Activated T-cell treated with anti-CD3 and anti-CD28 coated beads, Interleukin-2, amount 50 U/mL, for 72 hours (primary cell): ENCODE data around the gene TREH. TPM values are rescaled to one million over a fixed set of nuclear protein-coding genes. Genes with fewer than 3 reads are reported as not detected.

Experiments used
- ATAC-seq, 2 donors: fragments of 150-1000 bp; cut with Tn5 transposase; replicated peaks in 1 of 2; 2 replicates each; pipeline ENCODE4 v1.10.0; 2021; ENCODE audit warnings: moderate library complexity in 2 of 2, mild to moderate bottlenecking in 1 of 2
- DNase-seq, 2 donors: peaks; one replicate each; pipeline ENCODE4 v3.0.0; 2021 to 2022; ENCODE audit warnings: mixed read lengths in 1 of 2
- H3K27ac Mint-ChIP-seq: one replicate; pipeline ENCODE4 v1.8.0; 2022; ENCODE audit warnings: mild to moderate bottlenecking, moderate library complexity, mixed read lengths
- H3K27me3 Mint-ChIP-seq: one replicate; pipeline ENCODE4 v1.8.0; 2022; ENCODE audit warnings: low read depth, mixed read lengths
- H3K36me3 Mint-ChIP-seq, 2 donors: one replicate each; pipeline ENCODE4 v1.8.0; 2022; ENCODE audit warnings: mixed read lengths in 2 of 2, mild to moderate bottlenecking in 1 of 2; ENCODE audit not compliant: insufficient read depth in 2 of 2
- H3K4me1 Mint-ChIP-seq: one replicate; pipeline ENCODE4 v1.8.0; 2022; ENCODE audit warnings: low read depth, mixed read lengths
- H3K4me3 Mint-ChIP-seq, 2 donors: one replicate each; pipeline ENCODE4 v1.8.0; 2022; ENCODE audit warnings: mild to moderate bottlenecking in 2 of 2, mixed read lengths in 2 of 2, moderate library complexity in 2 of 2
- H3K9me3 Mint-ChIP-seq, 2 donors: one replicate each; pipeline ENCODE4 v1.8.0; 2022; ENCODE audit warnings: mixed read lengths in 2 of 2
- total RNA-seq, 2 donors: library from RNA; stranded (reverse); gene quantifications; one replicate each; pipeline ENCODE4 v1.2.3, GENCODE V29; 2022

Gene TREH
- total RNA-seq, 2 donors from 2014 or later, result not detected

DNA sequence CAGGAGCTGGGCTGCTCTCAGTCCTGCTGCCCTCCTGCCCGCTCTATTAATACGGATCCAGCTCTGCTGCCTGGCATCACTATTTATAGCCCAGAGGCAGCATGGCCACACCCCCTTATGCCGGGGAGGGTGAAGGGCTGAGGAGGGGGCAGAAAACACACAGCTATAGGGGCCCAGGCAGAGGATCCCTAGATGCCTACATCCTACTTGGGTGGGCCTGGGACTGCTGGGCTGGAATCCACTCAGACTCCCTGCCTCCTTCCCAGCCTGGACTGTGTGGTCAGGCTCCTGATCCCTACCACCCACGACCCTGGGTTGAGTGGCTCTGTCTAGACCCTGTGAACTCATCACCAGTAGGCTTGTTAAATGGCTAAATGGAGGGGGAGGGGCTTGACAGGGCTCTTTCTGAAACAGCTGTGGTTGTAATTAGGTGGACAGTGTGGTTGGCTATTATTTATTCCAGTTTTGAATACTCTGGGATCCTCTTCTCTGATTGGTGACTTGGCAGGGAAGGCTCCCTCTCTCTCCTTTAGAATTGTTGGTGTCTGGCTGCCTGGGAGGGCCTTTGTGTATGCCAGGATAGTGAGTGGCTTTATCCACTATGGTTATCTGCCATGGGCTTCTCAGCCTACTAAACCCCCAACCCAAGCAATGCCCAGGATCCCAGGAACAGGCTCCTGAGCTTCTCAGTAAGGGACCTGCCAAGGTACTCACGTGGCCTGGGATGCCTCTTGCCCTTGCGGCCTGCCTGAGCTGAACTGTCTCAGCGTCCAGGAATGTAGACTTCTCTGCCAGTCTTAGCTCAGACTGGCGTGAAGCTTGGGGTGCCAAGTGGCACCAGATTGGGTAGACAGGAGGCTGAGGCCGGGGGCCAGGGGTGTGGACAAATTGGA is 56.8 kb downstream of the TREH start:
- Mint-ChIP-seq H3K27ac (no peak overlapping the region), H3K4me1 (peaks cover 15% of the 10 kb centered on the region), H3K9me3 (no peaks in the 10 kb centered on the region), H3K27me3 (peaks cover 4% of the 10 kb centered on the region), H3K4me3 (no peak overlapping the region), H3K36me3 (no peaks in the 10 kb centered on the region)
- DNase-seq (no peak), ATAC-seq (no peak)

DNA sequence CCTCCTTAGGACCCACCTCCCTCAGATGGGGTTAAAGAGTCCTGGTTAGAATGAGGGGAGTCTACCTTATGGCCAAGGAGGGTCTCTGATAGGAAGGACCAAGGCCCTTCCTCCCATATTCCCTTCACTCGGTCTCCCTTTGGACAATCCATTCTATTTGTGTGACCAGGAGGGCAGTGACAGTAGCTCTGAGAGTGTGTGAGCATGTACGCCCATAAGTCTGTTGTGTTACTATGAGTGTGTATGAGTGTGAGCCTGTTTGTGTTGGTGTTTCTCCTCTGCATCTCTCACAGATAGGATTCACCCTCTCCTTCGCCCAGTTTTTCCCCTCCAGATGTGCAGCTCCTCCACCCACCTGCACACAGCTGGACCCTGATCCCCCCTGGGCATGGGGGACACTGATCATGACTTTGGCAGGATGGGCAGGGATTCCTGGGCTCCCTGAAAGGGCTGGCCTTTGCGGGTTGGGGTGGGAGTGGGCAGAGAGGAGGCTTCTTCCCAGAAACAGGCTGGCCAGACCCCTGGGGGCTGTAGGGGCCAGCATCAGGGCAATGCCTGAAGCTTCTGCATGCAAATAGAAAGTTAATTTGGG is 57.6 kb downstream of the TREH start:
- Mint-ChIP-seq H3K9me3 (no peaks in the 10 kb centered on the region), H3K4me1 (peaks cover 15% of the 10 kb centered on the region), H3K27ac (no peak overlapping the region), H3K4me3 (peak overlapping the region; percentile 13 to 62), H3K36me3 (no peaks in the 10 kb centered on the region), H3K27me3 (peaks cover 4% of the 10 kb centered on the region)
- ATAC-seq, result no peak
- DNase-seq, result no peak

DNA sequence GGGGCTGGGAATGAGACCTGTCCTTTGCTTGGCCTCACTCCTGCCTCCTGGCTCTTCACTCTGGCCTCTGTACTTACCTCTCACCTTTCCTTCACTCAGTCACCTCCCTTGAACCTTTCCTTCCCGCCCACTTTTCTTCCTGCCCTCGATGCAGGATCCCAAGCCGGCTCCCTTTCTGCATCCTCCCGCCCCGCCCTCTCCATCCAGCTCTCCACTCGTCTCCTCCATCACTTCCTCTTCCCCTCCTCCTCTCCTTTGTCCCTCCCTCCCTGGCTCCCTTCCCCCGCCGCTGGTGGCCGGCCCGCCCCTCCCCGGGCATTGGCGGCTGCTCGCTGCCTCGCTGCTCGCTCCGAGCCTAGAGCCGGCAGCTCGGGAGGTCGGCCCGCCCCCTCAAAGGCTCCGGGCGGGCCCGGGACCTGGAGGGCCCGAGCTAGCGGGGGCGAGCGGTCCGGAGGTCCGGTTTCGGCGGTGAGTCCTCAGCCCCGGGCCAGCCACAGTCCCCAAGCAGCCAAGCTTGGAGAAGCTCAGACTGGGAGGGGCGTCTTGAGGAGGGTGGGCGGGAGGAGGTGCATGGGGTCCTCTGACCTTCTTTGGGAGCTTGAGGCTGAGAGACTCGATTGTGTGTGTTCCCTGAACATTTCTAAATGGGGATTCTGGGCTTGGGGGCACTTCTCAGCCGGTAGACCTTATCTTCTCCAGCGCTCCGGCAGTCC is 58.2 kb downstream of the TREH start:
- H3K9me3 Mint-ChIP-seq, result no peaks in the 10 kb centered on the region
- H3K27me3 Mint-ChIP-seq, result peaks cover 4% of the 10 kb centered on the region
- DNase-seq (peak; percentile 38 to 41), ATAC-seq (peak; percentile 69 to 73)
- no peak overlapping the region for H3K27ac Mint-ChIP-seq
- peaks cover 15% of the 10 kb centered on the region for H3K4me1 Mint-ChIP-seq
- no peaks in the 10 kb centered on the region for H3K36me3 Mint-ChIP-seq
- H3K4me3 Mint-ChIP-seq, result peak overlapping the region; percentile 80

DNA sequence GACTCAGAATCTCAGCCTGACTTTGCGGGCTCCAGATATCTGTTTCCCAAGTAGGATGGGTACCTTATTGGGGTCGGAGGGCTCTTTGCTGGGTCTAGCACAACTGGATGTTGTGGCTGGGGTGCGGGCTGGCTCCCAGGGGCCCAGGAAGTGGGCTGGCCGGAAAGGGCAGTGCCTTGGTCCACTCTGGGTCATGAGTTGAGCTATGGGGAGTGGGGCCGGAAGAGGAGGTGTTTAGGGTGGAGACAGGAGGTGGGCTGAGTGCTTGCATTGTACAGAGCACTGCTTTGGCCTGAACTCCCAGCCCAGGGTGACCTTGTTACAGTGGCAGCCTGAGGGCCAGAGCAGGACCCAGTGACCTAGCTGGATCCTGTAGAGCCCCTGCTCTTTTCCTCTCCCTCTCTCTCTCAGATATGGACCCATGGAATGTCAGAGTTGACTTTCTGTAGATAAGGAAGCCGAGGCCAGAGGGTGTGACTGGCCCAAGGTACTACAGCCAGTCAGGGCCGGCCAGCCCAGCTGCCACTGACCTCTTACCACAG is 58.9 kb downstream of the TREH start:
- Mint-ChIP-seq H3K36me3 (no peaks in the 10 kb centered on the region), H3K27ac (no peak overlapping the region), H3K4me3 (peak overlapping the region; percentile 80), H3K9me3 (no peaks in the 10 kb centered on the region), H3K4me1 (peaks cover 15% of the 10 kb centered on the region), H3K27me3 (peaks cover 4% of the 10 kb centered on the region)
- ATAC-seq (no peak), DNase-seq (no peak)

DNA sequence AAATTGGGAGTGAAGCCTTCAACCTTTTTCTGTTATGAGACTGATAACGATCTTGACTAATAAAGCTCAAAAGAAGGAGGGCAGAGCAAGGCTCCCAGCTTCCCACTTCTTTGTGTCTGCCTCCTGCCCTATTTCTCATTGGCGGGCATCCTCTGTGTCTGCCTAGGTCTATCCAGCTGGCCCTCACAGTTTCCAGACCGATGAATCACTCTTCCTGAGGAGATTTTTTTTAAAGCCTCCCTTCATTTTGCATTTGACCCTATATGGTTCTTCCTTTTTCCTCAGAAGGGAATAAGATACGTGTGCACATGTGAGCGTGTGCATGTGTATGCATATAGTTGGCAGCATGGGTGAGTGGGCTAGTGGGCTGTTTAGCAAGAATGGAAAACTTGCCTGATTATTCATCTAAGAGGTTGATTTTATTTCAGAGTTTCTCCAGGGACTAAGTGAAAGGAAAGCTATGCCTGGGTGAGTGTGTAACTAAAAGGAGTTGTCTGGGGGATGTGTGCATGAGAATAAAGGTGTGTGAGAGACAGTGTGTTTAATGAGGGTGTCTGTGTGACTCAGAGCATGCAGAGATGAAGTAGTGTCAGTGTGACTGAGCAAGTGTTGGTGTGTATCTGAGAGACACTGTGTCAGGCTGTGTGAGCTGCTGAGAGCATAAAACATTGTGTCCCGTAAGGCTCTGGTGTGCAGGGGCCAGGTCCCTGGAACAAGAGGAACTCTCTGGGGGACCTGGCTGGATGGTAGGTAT is 59.8 kb downstream of the TREH start:
- Mint-ChIP-seq H3K27me3 (peaks cover 4% of the 10 kb centered on the region), H3K27ac (no peak overlapping the region), H3K4me1 (peaks cover 15% of the 10 kb centered on the region), H3K4me3 (peak overlapping the region in 1 of 2 donors; percentile 27), H3K36me3 (no peaks in the 10 kb centered on the region), H3K9me3 (no peaks in the 10 kb centered on the region)
- DNase-seq (no peak), ATAC-seq (no peak)

DNA sequence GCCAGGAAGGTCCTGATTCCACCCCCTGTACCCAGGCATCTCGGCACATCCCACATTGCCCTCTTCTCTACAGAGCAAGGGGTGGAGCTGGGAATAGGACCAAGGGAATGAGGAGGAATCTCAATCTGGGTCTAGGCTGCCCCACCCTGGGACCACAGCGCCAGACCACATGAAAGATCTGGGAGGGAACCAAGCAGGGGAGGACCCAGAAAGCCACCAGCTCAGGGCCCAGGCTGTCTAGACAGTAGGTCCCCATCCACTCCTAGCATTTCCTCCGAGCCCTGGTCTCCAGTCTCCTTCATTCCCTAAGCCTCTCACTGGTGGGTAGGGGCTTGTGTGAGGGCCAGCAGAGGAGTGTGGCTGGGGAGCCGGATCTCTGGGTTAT is 60.5 kb downstream of the TREH start:
- Mint-ChIP-seq H3K27me3 (peaks cover 4% of the 10 kb centered on the region), H3K4me1 (peaks cover 15% of the 10 kb centered on the region), H3K9me3 (no peaks in the 10 kb centered on the region), H3K4me3 (no peak overlapping the region), H3K36me3 (no peaks in the 10 kb centered on the region), H3K27ac (no peak overlapping the region)
- ATAC-seq (no peak), DNase-seq (no peak)

DNA sequence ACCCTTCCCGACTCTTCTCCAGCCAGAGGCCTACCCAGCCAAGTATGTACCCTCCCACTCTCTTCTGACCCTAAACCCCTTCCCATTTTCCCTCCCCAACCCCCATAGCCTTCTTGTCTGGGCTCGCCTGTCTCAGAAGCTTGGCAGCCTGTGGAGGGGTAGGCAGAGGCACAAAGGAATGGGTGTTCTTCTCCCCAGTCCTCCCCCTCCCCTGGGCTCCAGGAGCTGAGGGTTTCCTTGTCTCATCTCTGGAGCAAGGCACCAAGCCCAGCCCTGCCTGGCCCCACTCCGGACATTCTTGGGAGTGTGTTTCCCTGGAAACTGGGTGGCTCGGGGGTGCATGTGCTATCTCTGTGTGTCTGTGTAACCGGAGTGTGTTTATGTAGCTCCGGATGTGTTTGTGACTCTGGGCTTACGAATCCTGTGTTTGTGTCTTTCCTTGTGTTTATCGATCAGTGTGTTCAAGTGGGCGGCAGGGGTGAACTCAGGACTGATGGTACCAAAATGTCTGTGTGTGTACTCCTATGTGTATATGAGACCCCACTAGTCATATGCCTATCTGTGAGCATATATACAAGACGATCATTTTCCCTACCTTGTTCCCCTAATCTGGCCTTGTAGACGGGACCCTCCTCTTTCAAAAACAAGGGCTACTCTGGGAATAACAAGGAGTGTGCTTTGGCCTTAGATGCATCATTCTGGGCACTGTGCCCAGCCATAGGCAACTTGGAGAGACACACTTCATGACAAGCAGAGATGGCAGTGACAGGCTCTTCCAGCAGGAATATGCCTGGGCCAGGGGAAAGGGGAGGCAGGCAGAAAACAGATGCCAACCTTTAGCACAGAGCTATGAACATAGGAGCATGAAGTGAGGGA is 61.1 kb downstream of the TREH start:
- no peaks in the 10 kb centered on the region for H3K36me3 Mint-ChIP-seq
- H3K9me3 Mint-ChIP-seq, result no peaks in the 10 kb centered on the region
- H3K4me3 Mint-ChIP-seq, result no peak overlapping the region
- H3K4me1 Mint-ChIP-seq, result peaks cover 15% of the 10 kb centered on the region
- ATAC-seq (no peak), DNase-seq (no peak)
- H3K27me3 Mint-ChIP-seq, result peaks cover 4% of the 10 kb centered on the region
- no peak overlapping the region for H3K27ac Mint-ChIP-seq

DNA sequence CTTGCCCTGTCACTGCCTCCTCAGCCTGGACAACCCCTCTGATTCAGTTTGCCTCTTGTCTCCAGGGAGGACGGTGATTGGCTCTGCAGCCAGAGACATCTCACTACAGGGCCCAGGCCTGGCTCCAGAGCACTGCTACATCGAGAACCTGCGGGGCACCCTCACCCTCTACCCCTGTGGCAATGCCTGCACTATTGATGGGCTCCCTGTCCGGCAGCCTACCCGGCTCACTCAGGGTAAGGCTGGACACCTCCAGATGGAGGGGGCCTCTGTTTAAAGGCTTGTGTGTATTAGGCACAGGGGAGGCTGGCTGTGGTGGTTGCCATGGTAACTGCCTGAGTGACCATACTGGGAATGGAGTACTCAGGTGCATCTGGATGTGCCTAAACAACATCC is 63.5 kb downstream of the TREH start:
- ATAC-seq, result no peak
- Mint-ChIP-seq H3K4me3 (no peak overlapping the region), H3K36me3 (no peaks in the 10 kb centered on the region)

DNA sequence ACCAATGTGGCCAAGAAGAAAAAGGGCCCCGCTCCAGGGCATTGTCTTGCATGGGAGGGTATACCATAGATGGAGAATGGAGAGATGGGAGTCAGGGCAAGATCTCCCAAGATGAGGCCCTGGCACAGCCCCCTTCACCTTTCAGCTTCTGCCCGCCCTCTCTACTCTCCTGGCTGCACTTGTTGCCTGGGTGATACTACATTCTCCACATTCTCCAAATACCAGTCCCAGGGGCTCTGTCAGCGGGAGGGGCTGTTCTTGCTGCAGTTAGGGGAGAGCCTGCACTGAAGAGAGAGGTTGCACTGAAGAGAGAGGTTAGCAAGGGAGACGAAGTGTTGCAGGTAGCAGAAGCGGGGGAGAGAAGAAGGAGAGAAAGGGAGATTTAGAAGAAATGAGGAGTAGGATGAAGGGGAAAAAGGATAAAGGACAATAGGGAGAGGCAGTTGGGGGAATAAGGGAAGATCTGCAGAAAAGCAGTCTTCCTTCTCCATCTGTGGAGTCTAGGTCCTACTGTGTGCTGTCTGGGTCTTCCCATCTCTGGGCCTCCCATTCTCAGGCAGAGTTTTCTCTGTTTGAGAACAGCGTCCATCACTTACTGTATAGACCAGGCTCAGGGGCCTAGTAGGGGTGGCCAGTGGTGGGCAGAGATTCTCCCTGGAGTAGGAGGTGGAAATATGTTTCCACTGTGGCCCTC is 64.0 kb downstream of the TREH start:
- peaks cover 13% of the 10 kb centered on the region for H3K4me1 Mint-ChIP-seq
- H3K4me3 Mint-ChIP-seq, result no peak overlapping the region
- H3K9me3 Mint-ChIP-seq, result no peaks in the 10 kb centered on the region
- H3K27me3 Mint-ChIP-seq, result no peaks in the 10 kb centered on the region
- ATAC-seq (no peak), DNase-seq (no peak)
- no peaks in the 10 kb centered on the region for H3K36me3 Mint-ChIP-seq
- no peak overlapping the region for H3K27ac Mint-ChIP-seq

More for the DNA sequence above, 63.5 kb downstream of the TREH start:
- no peaks in the 10 kb centered on the region for H3K9me3 Mint-ChIP-seq
- DNase-seq, result no peak
- H3K27me3 Mint-ChIP-seq, result peaks cover 3% of the 10 kb centered on the region
- H3K4me1 Mint-ChIP-seq, result peaks cover 18% of the 10 kb centered on the region
- no peak overlapping the region for H3K27ac Mint-ChIP-seq

DNA sequence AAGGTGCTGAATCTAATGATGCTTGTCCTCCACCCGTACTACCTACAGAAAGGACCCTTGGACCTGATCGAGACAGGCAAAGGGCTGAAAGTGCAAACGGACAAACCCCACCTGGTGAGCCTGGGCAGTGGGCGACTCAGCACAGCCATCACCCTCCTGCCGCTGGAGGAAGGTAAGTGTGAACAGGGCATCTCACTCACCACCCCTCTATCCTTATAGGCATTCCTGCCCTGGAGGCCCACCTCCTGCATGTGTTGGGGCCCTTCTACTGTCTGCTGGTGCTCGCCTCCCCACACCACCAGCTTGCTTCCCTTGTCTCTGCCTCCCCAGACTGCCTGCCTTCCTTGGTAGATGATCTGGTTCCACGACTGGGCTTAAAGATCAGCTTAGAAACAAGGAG is 64.9 kb downstream of the TREH start:
- no peak overlapping the region for H3K27ac Mint-ChIP-seq
- DNase-seq (no peak), ATAC-seq (no peak)
- no peaks in the 10 kb centered on the region for H3K36me3 Mint-ChIP-seq
- H3K4me1 Mint-ChIP-seq, result peaks cover 15% of the 10 kb centered on the region
- no peak overlapping the region for H3K4me3 Mint-ChIP-seq
- H3K9me3 Mint-ChIP-seq, result no peaks in the 10 kb centered on the region
- peaks cover 8% of the 10 kb centered on the region for H3K27me3 Mint-ChIP-seq

DNA sequence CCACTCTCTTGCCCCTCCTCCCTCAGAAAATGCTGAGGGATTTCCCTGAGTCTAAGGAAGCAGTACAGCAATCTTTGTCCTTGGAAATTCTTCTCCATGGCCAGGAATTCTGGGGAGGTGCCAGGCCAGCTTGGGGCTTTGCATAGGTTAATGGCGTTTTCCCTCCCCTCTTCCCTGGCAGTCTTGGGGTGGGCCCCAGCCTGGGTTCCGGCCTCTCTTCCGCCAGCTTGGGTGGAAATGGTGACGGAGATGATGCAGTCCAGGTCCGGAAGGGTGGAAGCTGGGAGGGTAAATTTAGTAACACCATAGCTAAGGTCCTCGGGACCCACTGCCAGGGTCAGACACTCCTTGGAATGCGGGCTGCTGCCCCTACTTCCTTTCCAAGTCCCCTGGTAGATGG is 67.1 kb downstream of the TREH start:
- no peak overlapping the region for H3K27ac Mint-ChIP-seq

More for the DNA sequence above, 67.1 kb downstream of the TREH start:
- Mint-ChIP-seq H3K36me3 (peaks cover 0 to 5% of the 10 kb centered on the region in 2 donors), H3K4me3 (no peak overlapping the region), H3K4me1 (peaks cover 24% of the 10 kb centered on the region), H3K9me3 (no peaks in the 10 kb centered on the region), H3K27me3 (peaks cover 18% of the 10 kb centered on the region)
- DNase-seq (no peak), ATAC-seq (no peak)
